ENCODE data around the gene CASP4.

GRCh38 chr11:104944076-104944475, 24.3 kb downstream of the CASP4 start:
- TF ChIP-seq, protein P1, sequence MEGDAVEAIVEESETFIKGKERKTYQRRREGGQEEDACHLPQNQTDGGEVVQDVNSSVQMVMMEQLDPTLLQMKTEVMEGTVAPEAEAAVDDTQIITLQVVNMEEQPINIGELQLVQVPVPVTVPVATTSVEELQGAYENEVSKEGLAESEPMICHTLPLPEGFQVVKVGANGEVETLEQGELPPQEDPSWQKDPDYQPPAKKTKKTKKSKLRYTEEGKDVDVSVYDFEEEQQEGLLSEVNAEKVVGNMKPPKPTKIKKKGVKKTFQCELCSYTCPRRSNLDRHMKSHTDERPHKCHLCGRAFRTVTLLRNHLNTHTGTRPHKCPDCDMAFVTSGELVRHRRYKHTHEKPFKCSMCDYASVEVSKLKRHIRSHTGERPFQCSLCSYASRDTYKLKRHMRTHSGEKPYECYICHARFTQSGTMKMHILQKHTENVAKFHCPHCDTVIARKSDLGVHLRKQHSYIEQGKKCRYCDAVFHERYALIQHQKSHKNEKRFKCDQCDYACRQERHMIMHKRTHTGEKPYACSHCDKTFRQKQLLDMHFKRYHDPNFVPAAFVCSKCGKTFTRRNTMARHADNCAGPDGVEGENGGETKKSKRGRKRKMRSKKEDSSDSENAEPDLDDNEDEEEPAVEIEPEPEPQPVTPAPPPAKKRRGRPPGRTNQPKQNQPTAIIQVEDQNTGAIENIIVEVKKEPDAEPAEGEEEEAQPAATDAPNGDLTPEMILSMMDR (conservative IDR thresholded peaks at IDR 0.05; ENCODE audit: low read depth in 2 of 2), result no peak
- no peak for TF ChIP-seq EZH2 (IDR thresholded peaks at IDR 0.05; ENCODE audit: low read depth, unreplicated experiment)
- TF ChIP-seq POLR2AphosphoS5 (IDR thresholded peaks at IDR 0.05; ENCODE audit: low read depth), result no peak
- TF ChIP-seq EZH2phosphoT487 (IDR thresholded peaks at IDR 0.05; ENCODE audit: unreplicated experiment), result no peak

Measured in GM23338 (cell line).